Pancreas (tissue), 10 donors: ENCODE results near the gene TLCD2. TPM values are rescaled to one million over a fixed set of nuclear protein-coding genes. Genes with fewer than 3 reads are reported as not detected.
A peak's percentile ranks its signal among the peaks of the same experiment; 100 is the strongest.
"Not testable (repeated sequence)": the region's sequence is repeated elsewhere in the genome, so short reads cannot be mapped to it uniquely, and the experiment has no call there.

Experiments
- ATAC-seq, 4 donors: fragments of 200-7000 bp; cut with Tn5 transposase; one replicate each; pipeline versions ENCODE4 v1.8.0 to v1.9.1; 2020; ENCODE audit warnings: mild to moderate bottlenecking in 4 of 4, moderate library complexity in 4 of 4
- DNase-seq, 6 donors: peaks; one replicate each; pipeline ENCODE4 v3.0.0-alpha.2; 2020
- FAIRE-seq: peaks from 2 replicates; lab custom pipeline; 2012; peaks lifted over from hg19 to GRCh38; lab: Jason Lieb, UNC
- H3K27ac ChIP-seq, 4 donors: fragments of 200-600 bp; sonication (generic); 1 replicate in 3 of 4; 2 replicates in 1 of 4; pipeline versions ENCODE4 v1.5.0 to v1.8.0; 2020
- H3K27me3 ChIP-seq, 4 donors: fragments of 200-600 bp; one replicate each; pipeline ENCODE4 v1.8.0; 2021
- H3K36me3 ChIP-seq, 3 donors: fragments of 200-600 bp; sonication (generic) in 1 of 3; one replicate each; pipeline versions ENCODE4 v1.5.0 to v1.8.0; 2020 to 2021
- H3K4me1 ChIP-seq, 3 donors: fragments of 200-600 bp; one replicate each; pipeline ENCODE4 v1.8.0; 2021
- H3K4me3 ChIP-seq, 4 donors: fragments of 200-600 bp; sonication (generic) in 2 of 4; one replicate each; pipeline versions ENCODE4 v1.5.0 to v1.8.0; 2020 to 2021
- H3K9me3 ChIP-seq, 4 donors: fragments of 200-600 bp; one replicate each; pipeline ENCODE4 v1.8.0; 2021
- CTCF ChIP-seq, 4 donors: fragments of 200-600 bp; sonication (generic) in 3 of 4; IDR thresholded peaks; one replicate each; pipeline versions ENCODE4 v1.5.0 to v1.8.0; 2021; ENCODE audit warnings: antibody characterized with exemption in 4 of 4
- WGBS, 2 donors: extraction: QIAGEN DNeasy Blood & Tissue Kit; methylation state at CpG; one replicate each; pipeline ENCODE4 v1.1.7; 2013; 5-methylcytosine and 5-hydroxymethylcytosine counted together
- intact Hi-C, 3 donors: fragments of 100-400 bp; cut with DNase I; formaldehyde crosslinking; loops; one replicate each; pipeline versions ENCODE4 v1.11.1 to v1.14.2; 2022
- polyA plus RNA-seq, 2 donors: library from polyadenylated mRNA; stranded (reverse); fragments of 200-250 nt; gene quantifications; one replicate each; pipeline ENCODE4 v1.2.3, GENCODE V29; 2013
- total RNA-seq, 6 donors: library from RNA; stranded (reverse); fragmentation: NEBNext Ultra II Directional in 4 of 6; extraction: Animal tissue kit (Norgen Biotek cat#: 25700) in 4 of 6; gene quantifications; one replicate each; pipeline versions ENCODE4 v1.2.1 to v1.2.4, GENCODE V29; 2021 to 2023
- donor health status: healthy with polysubstance abuse.
- donor health status: DM: no; HTN: no; CAD: no; lungs with moderate emphysema.
- donor health status: DM: no; HTN: no; CAD: no.
- donor health status: control.
- donor health status: control.
- donor health status: Bipolar disorder and iron deficiency.
- donor health status: DM: yes; HTN: yes; CAD: no.
- donor health status: DM: no; HTN: no; CAD: no.
- donor health status: DM: no; HTN: no; CAD: no.
- donor health status: DM: yes; HTN: yes; CAD: no.

TLCD2 gene
- total and polyA plus RNA-seq, 8 donors: 0.56 to 2.8 (median 1.4) TPM

GRCh38 chr17:1743088-1743439 is 32.9 kb upstream of the TLCD2 start:
- FAIRE-seq (no peak), ATAC-seq (no peak)
- H3K27ac ChIP-seq: no peak overlapping the region

GRCh38 chr17:1742371-1743087 is 32.4 kb upstream of the TLCD2 start, which contains the start of gene SERPINF2:
SERPINF2 (plus strand) TSS chr17:1742871; CDS start chr17:1744996, 2,125 bp downstream.
- no peaks in the 10 kb centered on the region for H3K4me1 ChIP-seq
- intact Hi-C loops: no loop called here
- no peak for ATAC-seq
- no peaks in the 10 kb centered on the region for H3K27me3 ChIP-seq
- FAIRE-seq: no peak
- DNase-seq: no peak
- H3K4me3 ChIP-seq: no peak within 1 kb of the TSS
- peaks cover 0 to under 1% (median 0%) of the 10 kb centered on the region in 3 donors for H3K36me3 ChIP-seq
- no peak within 1 kb of the TSS for H3K27ac ChIP-seq
- no peak for TF ChIP-seq CTCF (IDR thresholded peaks at IDR 0.05)
- H3K9me3 ChIP-seq: no peaks in the 10 kb centered on the region
- WGBS, 2 donors: 44 to 45% methylated on average over 10 of the region's 10 CpGs

More at GRCh38 chr17:1743088-1743439, 32.9 kb upstream of the TLCD2 start:
- intact Hi-C loops: no loop called here
- Histone ChIP-seq H3K27me3 (no peaks in the 10 kb centered on the region), H3K4me3 (no peak overlapping the region), H3K36me3 (no peaks in the 10 kb centered on the region), H3K9me3 (no peaks in the 10 kb centered on the region), H3K4me1 (no peaks in the 10 kb centered on the region)
- DNase-seq: no peak
- 88 to 92% methylated on average over 2 of the region's 2 CpGs for WGBS, 2 donors
- TF ChIP-seq CTCF (IDR thresholded peaks at IDR 0.05): no peak

GRCh38 chr17:1741899-1742298 is 31.7 kb upstream of the TLCD2 start:
- intact Hi-C loops, ATAC-seq: not testable (repeated sequence)

GRCh38 chr17:1737531-1738291 is 27.5 kb upstream of the TLCD2 start:
- TF ChIP-seq CTCF (IDR thresholded peaks at IDR 0.05): no peak
- no peak overlapping the region for H3K4me3 ChIP-seq
- H3K36me3 ChIP-seq: peaks cover 0 to 6% (median 0%) of the 10 kb centered on the region in 3 donors
- FAIRE-seq (no peak), ATAC-seq (peak in 2 of 4 donors; percentile 11 to 16), DNase-seq (peak in 2 of 6 donors; percentile 14 to 72)
- H3K27me3 ChIP-seq: no peaks in the 10 kb centered on the region
- no peaks in the 10 kb centered on the region for H3K9me3 ChIP-seq
- 93 to 94% methylated on average over 21 of the region's 21 CpGs for WGBS, 2 donors
- intact Hi-C loops: no loop called here
- no peak overlapping the region for H3K27ac ChIP-seq
- peaks cover 0 to 6% (median 0%) of the 10 kb centered on the region in 3 donors for H3K4me1 ChIP-seq

More at GRCh38 chr17:1741899-1742298, 31.7 kb upstream of the TLCD2 start:
- not testable (repeated sequence) for H3K36me3 ChIP-seq, FAIRE-seq, H3K27me3 ChIP-seq, DNase-seq, H3K4me3 ChIP-seq, H3K4me1 ChIP-seq, H3K9me3 ChIP-seq, H3K27ac ChIP-seq
- WGBS, 2 donors: 87 to 92% methylated on average over 7 of the region's 7 CpGs
